Chondrocyte (in vitro differentiated cells): ENCODE results near the gene FAM227A. TPM values are rescaled to one million over a fixed set of nuclear protein-coding genes. Genes with fewer than 3 reads are reported as not detected.
"Not testable (repeated sequence)": the region's sequence is repeated elsewhere in the genome, so short reads cannot be mapped to it uniquely, and the experiment has no call there.

Source experiments
- DNase-seq: peaks from one replicate; pipeline ENCODE4 v3.0.0; 2021; ENCODE audit warnings: mixed read lengths, low spot score
- H3K27ac Mint-ChIP-seq: one replicate; pipeline ENCODE4 v1.8.0; 2021; ENCODE audit warnings: mild to moderate bottlenecking, moderate library complexity, mixed read lengths; ENCODE audit not compliant: unreplicated experiment
- H3K27me3 Mint-ChIP-seq: 2 replicates; pipeline ENCODE4 v1.8.0; 2021; ENCODE audit warnings: low read depth, mixed read lengths
- H3K36me3 Mint-ChIP-seq: 2 replicates; pipeline ENCODE4 v1.8.0; 2021; ENCODE audit warnings: low read depth, mixed read lengths
- H3K4me1 Mint-ChIP-seq: 2 replicates; pipeline ENCODE4 v1.8.0; 2021; ENCODE audit warnings: low read depth, mild to moderate bottlenecking, mixed read lengths
- H3K4me3 Mint-ChIP-seq: one replicate; pipeline ENCODE4 v1.8.0; 2021; ENCODE audit warnings: mild to moderate bottlenecking, moderate library complexity, mixed read lengths; ENCODE audit not compliant: unreplicated experiment
- H3K9me3 Mint-ChIP-seq: 2 replicates; pipeline ENCODE4 v1.8.0; 2021; ENCODE audit warnings: low read depth, mixed read lengths
- total RNA-seq: library from RNA; stranded (reverse); gene quantifications from 3 replicates; pipeline ENCODE4 v1.2.1, GENCODE V29; 2021
- TF ChIP-seq, protein P1 (sequence below): fragments of 200-600 bp; sonication (generic); IDR thresholded peaks from 2 replicates; pipeline ENCODE4 v1.5.0; 2021; ENCODE audit warnings: antibody characterized with exemption, mild to moderate bottlenecking, moderate library complexity

FAM227A gene
- total RNA-seq, 1 donor from 2014 or later: 1.8 TPM

DNA sequence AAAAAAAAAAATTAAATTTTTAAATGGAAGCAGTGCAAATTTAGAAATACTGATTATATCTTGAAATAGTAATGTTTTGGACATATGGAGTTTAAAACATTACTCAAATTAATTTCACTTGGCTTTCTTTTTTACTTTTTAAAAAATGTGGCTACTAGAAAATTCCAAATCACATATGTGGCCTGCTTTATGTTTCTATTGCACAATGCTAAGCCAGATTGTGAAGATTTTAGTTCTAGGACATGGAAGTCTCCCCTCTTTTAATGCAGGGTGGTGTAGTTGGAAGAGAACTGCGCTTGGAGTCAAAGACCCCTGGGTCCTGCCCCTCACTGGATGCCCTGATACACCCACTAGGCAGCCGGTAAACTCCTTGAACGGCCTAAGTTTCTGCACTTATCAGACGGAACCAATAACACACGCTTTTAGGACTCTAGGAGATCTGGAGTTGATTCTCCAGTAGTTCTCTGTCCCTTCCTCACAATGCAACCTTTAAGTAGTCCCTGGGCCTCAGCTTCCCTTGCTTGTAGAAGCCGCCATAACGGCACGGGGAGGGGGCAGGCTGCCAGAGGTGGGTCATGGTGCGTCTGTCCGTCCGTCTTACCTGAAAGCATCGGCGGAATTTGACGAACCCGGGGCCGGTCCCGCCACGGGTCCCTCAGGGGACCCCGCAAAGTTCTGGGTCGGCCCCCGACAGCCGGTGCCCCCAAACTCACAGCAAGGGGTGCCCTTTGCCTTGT is 505 bp downstream of the FAM227A start:
- DNase-seq: no peak

GRCh38 chr22:38653741-38654140 is 2.5 kb downstream of the FAM227A start:
- DNase-seq: no peak
- TF ChIP-seq, protein P1, sequence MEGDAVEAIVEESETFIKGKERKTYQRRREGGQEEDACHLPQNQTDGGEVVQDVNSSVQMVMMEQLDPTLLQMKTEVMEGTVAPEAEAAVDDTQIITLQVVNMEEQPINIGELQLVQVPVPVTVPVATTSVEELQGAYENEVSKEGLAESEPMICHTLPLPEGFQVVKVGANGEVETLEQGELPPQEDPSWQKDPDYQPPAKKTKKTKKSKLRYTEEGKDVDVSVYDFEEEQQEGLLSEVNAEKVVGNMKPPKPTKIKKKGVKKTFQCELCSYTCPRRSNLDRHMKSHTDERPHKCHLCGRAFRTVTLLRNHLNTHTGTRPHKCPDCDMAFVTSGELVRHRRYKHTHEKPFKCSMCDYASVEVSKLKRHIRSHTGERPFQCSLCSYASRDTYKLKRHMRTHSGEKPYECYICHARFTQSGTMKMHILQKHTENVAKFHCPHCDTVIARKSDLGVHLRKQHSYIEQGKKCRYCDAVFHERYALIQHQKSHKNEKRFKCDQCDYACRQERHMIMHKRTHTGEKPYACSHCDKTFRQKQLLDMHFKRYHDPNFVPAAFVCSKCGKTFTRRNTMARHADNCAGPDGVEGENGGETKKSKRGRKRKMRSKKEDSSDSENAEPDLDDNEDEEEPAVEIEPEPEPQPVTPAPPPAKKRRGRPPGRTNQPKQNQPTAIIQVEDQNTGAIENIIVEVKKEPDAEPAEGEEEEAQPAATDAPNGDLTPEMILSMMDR: no peak
- no peaks in the 10 kb centered on the region for H3K9me3 Mint-ChIP-seq
- peaks cover 3% of the 10 kb centered on the region for H3K36me3 Mint-ChIP-seq
- H3K4me1 Mint-ChIP-seq: peaks cover 14% of the 10 kb centered on the region
- no peak overlapping the region for H3K4me3 Mint-ChIP-seq
- H3K27me3 Mint-ChIP-seq: no peaks in the 10 kb centered on the region
- no peak overlapping the region for H3K27ac Mint-ChIP-seq

More for the DNA sequence above, 505 bp downstream of the FAM227A start:
- peak overlapping the region; percentile 87 for H3K4me3 Mint-ChIP-seq
- peaks cover 14% of the 10 kb centered on the region for H3K4me1 Mint-ChIP-seq
- H3K27me3 Mint-ChIP-seq: no peaks in the 10 kb centered on the region
- peak overlapping the region; percentile 99 for H3K27ac Mint-ChIP-seq
- peaks cover 3% of the 10 kb centered on the region for H3K36me3 Mint-ChIP-seq
- TF ChIP-seq, protein P1: no peak
- no peaks in the 10 kb centered on the region for H3K9me3 Mint-ChIP-seq

DNA sequence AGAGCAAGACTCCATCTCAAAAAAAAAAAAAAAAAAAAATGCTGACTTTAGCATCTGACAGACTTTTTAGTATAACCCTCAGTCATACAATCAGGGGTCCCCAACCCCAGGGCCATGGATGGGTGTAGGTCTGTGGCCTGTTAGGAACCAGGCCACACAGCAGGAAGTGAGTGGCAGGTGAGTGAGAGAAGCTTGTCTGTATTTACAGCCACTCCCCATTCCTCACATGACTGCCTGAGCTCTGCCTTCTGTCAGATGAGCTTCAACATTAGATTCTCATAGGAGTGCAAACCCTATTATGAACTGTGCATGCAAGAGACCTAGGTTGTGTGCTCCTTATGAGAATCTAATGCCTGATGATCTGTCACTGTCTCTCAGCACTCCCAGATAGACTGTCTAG is 3.3 kb downstream of the FAM227A start:
- Mint-ChIP-seq H3K9me3 (no peaks in the 10 kb centered on the region), H3K36me3 (peaks cover 3% of the 10 kb centered on the region), H3K4me1 (peaks cover 12% of the 10 kb centered on the region), H3K4me3 (no peak overlapping the region), H3K27ac (no peak overlapping the region), H3K27me3 (no peaks in the 10 kb centered on the region)
- TF ChIP-seq, protein P1: no peak
- no peak for DNase-seq

DNA sequence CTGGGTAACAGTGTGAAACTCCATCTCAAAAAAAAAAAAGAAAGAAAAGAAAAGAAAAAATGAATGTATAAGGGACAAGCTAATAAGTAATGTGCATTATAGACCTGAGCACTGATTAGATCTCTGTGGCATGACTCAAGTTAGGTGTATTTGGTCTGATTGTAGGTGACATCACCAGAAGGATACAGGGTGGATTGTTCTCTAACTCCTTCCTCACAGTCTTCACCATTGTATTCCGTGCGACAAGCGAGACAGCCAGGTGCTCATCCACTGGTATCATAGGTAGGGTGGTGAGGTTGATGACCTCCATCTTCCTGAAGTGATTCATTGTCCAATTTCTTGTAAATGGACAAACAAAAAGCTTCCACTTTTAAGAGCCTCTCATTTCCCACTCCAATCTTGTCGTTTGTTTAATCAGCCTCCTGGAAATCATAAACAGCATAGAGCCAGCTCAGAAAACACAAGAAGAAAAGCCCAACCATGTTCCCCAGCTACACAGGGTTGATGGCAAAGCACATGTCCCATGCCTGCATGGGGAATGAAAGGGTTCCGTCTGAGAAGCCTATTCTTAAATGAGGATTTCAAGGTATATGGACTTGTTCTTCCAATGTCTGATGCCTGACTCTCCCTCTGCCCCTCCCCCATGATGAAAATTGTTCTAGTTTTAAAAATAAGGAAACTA is 6.2 kb downstream of the FAM227A start:
- Mint-ChIP-seq H3K9me3 (no peaks in the 10 kb centered on the region), H3K27me3 (no peaks in the 10 kb centered on the region), H3K27ac (no peak overlapping the region), H3K4me1 (no peaks in the 10 kb centered on the region), H3K4me3 (no peak overlapping the region), H3K36me3 (peaks cover 6% of the 10 kb centered on the region)
- TF ChIP-seq, protein P1: no peak
- DNase-seq: no peak

DNA sequence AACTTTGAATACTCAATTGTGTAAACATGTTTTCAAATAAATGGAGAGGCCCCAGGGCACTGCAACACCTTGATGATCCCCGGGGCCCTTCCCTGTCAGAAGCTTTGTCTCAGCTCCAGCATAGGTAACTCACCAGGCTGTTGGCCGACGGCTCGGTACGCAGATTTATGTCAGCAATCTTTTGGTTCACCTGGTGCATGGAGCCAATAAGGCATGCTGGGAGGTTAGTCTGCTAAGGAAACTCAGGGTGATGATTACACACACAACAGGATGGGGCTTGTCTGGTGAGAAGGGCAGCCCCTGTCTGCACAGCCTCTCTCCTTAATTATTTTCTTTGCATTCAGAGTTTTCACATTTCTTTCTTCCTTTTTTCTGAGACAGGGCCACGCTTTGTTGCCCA is 10.8 kb downstream of the FAM227A start:
- DNase-seq: no peak
- Mint-ChIP-seq H3K4me3 (no peak overlapping the region), H3K9me3 (no peaks in the 10 kb centered on the region), H3K36me3 (peaks cover 6% of the 10 kb centered on the region), H3K27me3 (no peaks in the 10 kb centered on the region), H3K27ac (no peak overlapping the region), H3K4me1 (no peaks in the 10 kb centered on the region)
- TF ChIP-seq, protein P1: no peak

DNA sequence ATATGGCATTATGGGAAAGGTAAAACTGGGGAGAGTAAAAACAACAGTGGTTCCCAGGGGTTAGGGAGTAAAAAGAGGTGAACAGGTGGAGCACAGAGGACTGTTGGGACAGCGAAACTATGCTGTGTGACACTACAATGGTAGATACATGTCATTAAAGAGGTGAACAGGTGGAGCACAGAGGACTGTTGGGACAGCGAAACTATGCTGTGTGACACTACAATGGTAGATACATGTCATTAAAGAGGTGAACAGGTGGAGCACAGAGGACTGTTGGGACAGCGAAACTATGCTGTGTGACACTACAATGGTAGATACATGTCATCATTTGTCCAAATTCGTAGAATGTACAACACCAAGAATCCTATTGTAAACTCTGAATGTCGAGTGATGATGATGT is 11.9 kb downstream of the FAM227A start:
- not testable (repeated sequence) for H3K4me3 Mint-ChIP-seq, DNase-seq, H3K9me3 Mint-ChIP-seq, H3K4me1 Mint-ChIP-seq, H3K27me3 Mint-ChIP-seq, H3K36me3 Mint-ChIP-seq, H3K27ac Mint-ChIP-seq
